Right hindlimb (tissue), 1 donor: ENCODE data around the gene TPX2.
A peak's percentile ranks its signal among the peaks of the same experiment; 100 is the strongest.
"Not testable (repeated sequence)": the region's sequence is repeated elsewhere in the genome, so short reads cannot be mapped to it uniquely, and the experiment has no call there.

Experiments used
- DNase-seq: peaks from one replicate; pipeline ENCODE4 v3.0.0-alpha.2; 2018

TPX2 gene

GRCh38 chr20:31721408-31722256 lies 17.5 kb upstream of the TPX2 start:
- DNase-seq = peak; percentile 33

GRCh38 chr20:31722257-31723068 lies 16.6 kb upstream of the TPX2 start, which contains the start of gene BCL2L1:
Gene BCL2L1 (minus strand): TSS chr20:31722868. CDS start chr20:31722218, 650 bp downstream.
- DNase-seq = peak; percentile 89

GRCh38 chr20:31723069-31723318 lies 16.1 kb upstream of the TPX2 start:
- no peak for DNase-seq

- DNase-seq = peak; percentile 99
Measured at GRCh38 chr20:31723319-31724078, 15.6 kb upstream of the TPX2 start.

- DNase-seq = no peak
Measured at GRCh38 chr20:31731321-31731717, 7.8 kb upstream of the TPX2 start.

- no peak for DNase-seq
Measured at GRCh38 chr20:31739550-31739977, 474 bp downstream of the TPX2 start.

- no peak for DNase-seq
Measured at GRCh38 chr20:31740208-31740607, 1.1 kb downstream of the TPX2 start.

- no peak for DNase-seq
Measured at GRCh38 chr20:31740656-31741323, 1.7 kb downstream of the TPX2 start.

GRCh38 chr20:31746068-31746878 lies 7.2 kb downstream of the TPX2 start:
- DNase-seq = no peak

GRCh38 chr20:31747028-31747427 lies 7.9 kb downstream of the TPX2 start:
- DNase-seq = not testable (repeated sequence)

GRCh38 chr20:31747640-31748039 lies 8.6 kb downstream of the TPX2 start:
- DNase-seq = peak; percentile 58

- no peak for DNase-seq
Measured at GRCh38 chr20:31749223-31749622, 10.1 kb downstream of the TPX2 start.

- DNase-seq = peak; percentile 37
Measured at GRCh38 chr20:31751126-31751525, 12.0 kb downstream of the TPX2 start.

- no peak for DNase-seq
Measured at GRCh38 chr20:31757254-31757653, 18.2 kb downstream of the TPX2 start.

GRCh38 chr20:31758521-31758920 lies 19.4 kb downstream of the TPX2 start:
- no peak for DNase-seq

- DNase-seq = no peak
Measured at GRCh38 chr20:31758991-31759390, 19.9 kb downstream of the TPX2 start.

GRCh38 chr20:31759836-31760518 lies 20.9 kb downstream of the TPX2 start:
- DNase-seq = no peak

GRCh38 chr20:31760519-31761240 lies 21.6 kb downstream of the TPX2 start:
- no peak for DNase-seq

- no peak for DNase-seq
Measured at GRCh38 chr20:31764641-31765305, 25.7 kb downstream of the TPX2 start.

GRCh38 chr20:31767805-31768204 lies 28.7 kb downstream of the TPX2 start:
- DNase-seq = no peak
